HL-60 (cell line): ENCODE measurements around the gene SPACA4.

ENCODE experiments used
- GABPA ChIP-seq: IDR thresholded peaks from 2 replicates; pipeline ENCODE4 v1.6.1; 2012; ENCODE audit warnings: low read depth
- POLR2AphosphoS5 ChIP-seq: IDR thresholded peaks from 2 replicates; pipeline ENCODE4 v1.6.1; 2012; ENCODE audit warnings: low read depth
- TF ChIP-seq, protein P1 (sequence below): IDR thresholded peaks from one replicate; pipeline ENCODE4 v1.5.1; 2011; ENCODE audit warnings: low read length, control low read depth, inconsistent platforms; ENCODE audit not compliant: insufficient read depth
- TF ChIP-seq, protein P2 (sequence below): IDR thresholded peaks from 2 replicates; pipeline ENCODE4 v1.6.1; 2012; ENCODE audit warnings: low read depth; ENCODE audit not compliant: insufficient replicate concordance

DNA sequence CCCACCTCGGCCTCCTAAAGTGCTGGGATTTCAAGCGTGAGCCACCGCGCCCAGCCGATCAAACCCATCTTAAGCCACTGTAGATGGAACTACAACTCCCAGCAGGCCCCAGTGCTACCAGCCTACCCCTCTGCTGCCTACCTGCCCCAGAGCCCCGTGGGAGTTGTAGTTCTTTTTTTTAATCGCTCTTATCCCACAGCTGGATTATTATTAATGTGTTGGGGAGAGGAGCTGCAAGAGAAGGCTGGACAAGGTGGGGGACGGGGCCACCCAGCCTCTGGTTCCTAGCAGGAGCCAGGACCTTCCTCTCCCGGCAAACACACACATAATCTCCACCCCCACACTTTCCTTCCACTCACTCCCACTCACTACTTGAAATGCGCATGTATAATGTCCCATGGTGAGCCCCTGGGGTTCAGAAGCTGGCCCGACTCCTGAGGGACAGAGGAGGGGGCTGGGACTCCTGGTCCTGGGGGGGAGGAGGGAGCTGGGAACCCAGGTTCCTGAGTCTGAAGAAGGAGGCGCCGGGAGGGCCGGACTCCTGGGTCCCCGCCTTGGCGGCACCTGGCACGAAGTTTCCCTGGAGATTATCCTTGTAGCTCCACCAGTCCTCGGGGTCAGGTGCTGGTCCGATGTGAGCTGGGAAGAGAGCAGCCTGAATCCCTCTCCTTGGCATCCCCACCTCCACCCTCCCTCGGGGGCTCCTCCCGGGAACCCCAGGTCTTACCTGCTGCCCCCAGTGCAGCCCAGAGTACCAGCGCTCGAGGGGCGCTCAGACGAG is 38.5 kb downstream of the SPACA4 start:
- no peak for TF ChIP-seq POLR2AphosphoS5
- TF ChIP-seq, protein P1, sequence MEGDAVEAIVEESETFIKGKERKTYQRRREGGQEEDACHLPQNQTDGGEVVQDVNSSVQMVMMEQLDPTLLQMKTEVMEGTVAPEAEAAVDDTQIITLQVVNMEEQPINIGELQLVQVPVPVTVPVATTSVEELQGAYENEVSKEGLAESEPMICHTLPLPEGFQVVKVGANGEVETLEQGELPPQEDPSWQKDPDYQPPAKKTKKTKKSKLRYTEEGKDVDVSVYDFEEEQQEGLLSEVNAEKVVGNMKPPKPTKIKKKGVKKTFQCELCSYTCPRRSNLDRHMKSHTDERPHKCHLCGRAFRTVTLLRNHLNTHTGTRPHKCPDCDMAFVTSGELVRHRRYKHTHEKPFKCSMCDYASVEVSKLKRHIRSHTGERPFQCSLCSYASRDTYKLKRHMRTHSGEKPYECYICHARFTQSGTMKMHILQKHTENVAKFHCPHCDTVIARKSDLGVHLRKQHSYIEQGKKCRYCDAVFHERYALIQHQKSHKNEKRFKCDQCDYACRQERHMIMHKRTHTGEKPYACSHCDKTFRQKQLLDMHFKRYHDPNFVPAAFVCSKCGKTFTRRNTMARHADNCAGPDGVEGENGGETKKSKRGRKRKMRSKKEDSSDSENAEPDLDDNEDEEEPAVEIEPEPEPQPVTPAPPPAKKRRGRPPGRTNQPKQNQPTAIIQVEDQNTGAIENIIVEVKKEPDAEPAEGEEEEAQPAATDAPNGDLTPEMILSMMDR = no peak
- TF ChIP-seq, protein P2, sequence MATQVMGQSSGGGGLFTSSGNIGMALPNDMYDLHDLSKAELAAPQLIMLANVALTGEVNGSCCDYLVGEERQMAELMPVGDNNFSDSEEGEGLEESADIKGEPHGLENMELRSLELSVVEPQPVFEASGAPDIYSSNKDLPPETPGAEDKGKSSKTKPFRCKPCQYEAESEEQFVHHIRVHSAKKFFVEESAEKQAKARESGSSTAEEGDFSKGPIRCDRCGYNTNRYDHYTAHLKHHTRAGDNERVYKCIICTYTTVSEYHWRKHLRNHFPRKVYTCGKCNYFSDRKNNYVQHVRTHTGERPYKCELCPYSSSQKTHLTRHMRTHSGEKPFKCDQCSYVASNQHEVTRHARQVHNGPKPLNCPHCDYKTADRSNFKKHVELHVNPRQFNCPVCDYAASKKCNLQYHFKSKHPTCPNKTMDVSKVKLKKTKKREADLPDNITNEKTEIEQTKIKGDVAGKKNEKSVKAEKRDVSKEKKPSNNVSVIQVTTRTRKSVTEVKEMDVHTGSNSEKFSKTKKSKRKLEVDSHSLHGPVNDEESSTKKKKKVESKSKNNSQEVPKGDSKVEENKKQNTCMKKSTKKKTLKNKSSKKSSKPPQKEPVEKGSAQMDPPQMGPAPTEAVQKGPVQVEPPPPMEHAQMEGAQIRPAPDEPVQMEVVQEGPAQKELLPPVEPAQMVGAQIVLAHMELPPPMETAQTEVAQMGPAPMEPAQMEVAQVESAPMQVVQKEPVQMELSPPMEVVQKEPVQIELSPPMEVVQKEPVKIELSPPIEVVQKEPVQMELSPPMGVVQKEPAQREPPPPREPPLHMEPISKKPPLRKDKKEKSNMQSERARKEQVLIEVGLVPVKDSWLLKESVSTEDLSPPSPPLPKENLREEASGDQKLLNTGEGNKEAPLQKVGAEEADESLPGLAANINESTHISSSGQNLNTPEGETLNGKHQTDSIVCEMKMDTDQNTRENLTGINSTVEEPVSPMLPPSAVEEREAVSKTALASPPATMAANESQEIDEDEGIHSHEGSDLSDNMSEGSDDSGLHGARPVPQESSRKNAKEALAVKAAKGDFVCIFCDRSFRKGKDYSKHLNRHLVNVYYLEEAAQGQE = no peak
- TF ChIP-seq GABPA = no peak
